Astrocyte (in vitro differentiated cells and primary cell): ENCODE data around the gene ATP9A. TPM values are rescaled to one million over a fixed set of nuclear protein-coding genes. Genes with fewer than 3 reads are reported as not detected.

Experiments
- DNase-seq: peaks from one replicate; pipeline ENCODE4 v3.0.0-alpha.2; 2010; ENCODE audit warnings: low read depth
- FAIRE-seq: peaks from 2 replicates; lab custom pipeline; 2011; peaks lifted over from hg19 to GRCh38; lab: Jason Lieb, UNC
- H2AFZ ChIP-seq: 2 replicates; pipeline ENCODE4 v1.6.0; 2012; ENCODE audit warnings: low read depth, low read length, inconsistent platforms
- H3K27ac ChIP-seq: 2 replicates; pipeline ENCODE4 v1.5.1; 2011; ENCODE audit warnings: low read depth, low read length, inconsistent platforms
- H3K27me3 ChIP-seq: 2 replicates; pipeline ENCODE4 v1.6.0; 2011; ENCODE audit warnings: low read length, inconsistent platforms; ENCODE audit not compliant: insufficient read depth
- H3K36me3 ChIP-seq: 2 replicates; pipeline ENCODE4 v1.5.1; 2011; ENCODE audit warnings: low read length, inconsistent platforms; ENCODE audit not compliant: insufficient read depth
- H3K4me1 ChIP-seq: 2 replicates; pipeline ENCODE4 v1.5.1; 2011; ENCODE audit warnings: low read length, inconsistent platforms; ENCODE audit not compliant: insufficient read depth
- H3K4me2 ChIP-seq: 2 replicates; pipeline ENCODE4 v1.6.0; 2012; ENCODE audit warnings: low read length, inconsistent platforms
- H3K4me3 ChIP-seq: 2 replicates; pipeline ENCODE4 v1.5.1; 2011; ENCODE audit warnings: low read depth, mild to moderate bottlenecking, low read length, inconsistent platforms; ENCODE audit not compliant: insufficient read depth
- H3K79me2 ChIP-seq: 2 replicates; pipeline ENCODE4 v1.6.0; 2012; ENCODE audit warnings: mild to moderate bottlenecking, low read length, inconsistent platforms; ENCODE audit not compliant: insufficient read depth
- H3K9ac ChIP-seq: 2 replicates; pipeline ENCODE4 v1.6.0; 2012; ENCODE audit warnings: mild to moderate bottlenecking, low read length, inconsistent platforms
- H3K9me3 ChIP-seq: 2 replicates; pipeline ENCODE4 v1.5.1; 2012; ENCODE audit warnings: low read depth, mild to moderate bottlenecking, low read length, inconsistent platforms; ENCODE audit not compliant: insufficient read depth
- H4K20me1 ChIP-seq: 2 replicates; pipeline ENCODE4 v1.6.0; 2012; ENCODE audit warnings: low read length, inconsistent platforms; ENCODE audit not compliant: insufficient read depth
- H3K27ac Mint-ChIP-seq: one replicate; pipeline ENCODE4 v1.8.0; 2021; ENCODE audit warnings: mild to moderate bottlenecking, mixed read lengths; ENCODE audit not compliant: unreplicated experiment
- H3K27me3 Mint-ChIP-seq: one replicate; pipeline ENCODE4 v1.8.0; 2021; ENCODE audit warnings: low read depth, mixed read lengths; ENCODE audit not compliant: unreplicated experiment
- H3K36me3 Mint-ChIP-seq: one replicate; pipeline ENCODE4 v1.8.0; 2021; ENCODE audit warnings: low read depth, mixed read lengths; ENCODE audit not compliant: unreplicated experiment
- H3K4me1 Mint-ChIP-seq: one replicate; pipeline ENCODE4 v1.8.0; 2021; ENCODE audit warnings: low read depth, mixed read lengths; ENCODE audit not compliant: unreplicated experiment
- H3K4me3 Mint-ChIP-seq: one replicate; pipeline ENCODE4 v1.8.0; 2021; ENCODE audit warnings: mild to moderate bottlenecking, moderate library complexity, mixed read lengths; ENCODE audit not compliant: unreplicated experiment
- H3K9me3 Mint-ChIP-seq: one replicate; pipeline ENCODE4 v1.8.0; 2021; ENCODE audit warnings: mild to moderate bottlenecking, mixed read lengths; ENCODE audit not compliant: unreplicated experiment
- EZH2 ChIP-seq: IDR thresholded peaks from 2 replicates; pipeline ENCODE4 v1.6.1; 2012; ENCODE audit warnings: mild to moderate bottlenecking, low read length, inconsistent platforms; ENCODE audit not compliant: insufficient read depth
- total RNA-seq: library from RNA; stranded (reverse); gene quantifications from 2 replicates; pipeline ENCODE4 v1.2.1, GENCODE V29; 2021
- TF ChIP-seq, protein P1 (sequence below): IDR thresholded peaks from 2 replicates; pipeline ENCODE4 v1.5.1; 2011; ENCODE audit warnings: low read depth, mild to moderate bottlenecking, inconsistent platforms, low read length, moderate library complexity; ENCODE audit not compliant: insufficient read depth

ATP9A gene
- total RNA-seq, 1 donor from 2014 or later: 12.9 TPM

DNA sequence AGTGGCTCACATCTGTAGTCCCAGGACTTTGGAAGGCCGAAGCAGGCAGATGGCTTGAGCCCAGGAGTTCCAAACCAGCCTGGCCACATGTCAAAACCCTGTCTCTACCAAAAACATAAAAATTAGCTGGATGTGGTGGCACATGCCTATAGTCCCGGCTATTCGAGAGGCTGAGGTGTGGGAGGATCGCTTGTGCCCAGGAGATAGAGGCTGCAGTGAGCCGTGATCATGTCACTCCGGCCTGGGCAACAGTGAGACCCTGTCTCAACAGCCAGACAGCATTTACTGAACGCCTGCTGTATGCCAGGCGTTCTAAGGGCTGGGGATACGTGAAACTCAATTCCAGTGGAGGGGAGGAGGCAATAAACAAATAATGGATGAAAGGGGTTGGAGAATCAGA lies 69.9 kb downstream of the ATP9A start:
- FAIRE-seq (no peak), DNase-seq (no peak)
- Mint-ChIP-seq H3K9me3 (no peaks in the 10 kb centered on the region), H3K27ac (no peak overlapping the region), H3K4me1 (peaks cover 24% of the 10 kb centered on the region), H3K27me3 (peaks cover under 1% of the 10 kb centered on the region), H3K36me3 (peaks cover under 1% of the 10 kb centered on the region), H3K4me3 (no peak overlapping the region)
- Histone ChIP-seq H3K36me3 (no peaks in the 10 kb centered on the region), H3K79me2 (no peaks in the 10 kb centered on the region), H4K20me1 (no peaks in the 10 kb centered on the region), H3K4me2 (no peak overlapping the region), H2AFZ (no peak overlapping the region), H3K9me3 (no peaks in the 10 kb centered on the region), H3K27ac (no peak overlapping the region), H3K4me1 (peaks cover 26% of the 10 kb centered on the region), H3K9ac (no peak overlapping the region), H3K27me3 (no peaks in the 10 kb centered on the region), H3K4me3 (no peak overlapping the region)
- no peak for TF ChIP-seq EZH2
- TF ChIP-seq, protein P1, sequence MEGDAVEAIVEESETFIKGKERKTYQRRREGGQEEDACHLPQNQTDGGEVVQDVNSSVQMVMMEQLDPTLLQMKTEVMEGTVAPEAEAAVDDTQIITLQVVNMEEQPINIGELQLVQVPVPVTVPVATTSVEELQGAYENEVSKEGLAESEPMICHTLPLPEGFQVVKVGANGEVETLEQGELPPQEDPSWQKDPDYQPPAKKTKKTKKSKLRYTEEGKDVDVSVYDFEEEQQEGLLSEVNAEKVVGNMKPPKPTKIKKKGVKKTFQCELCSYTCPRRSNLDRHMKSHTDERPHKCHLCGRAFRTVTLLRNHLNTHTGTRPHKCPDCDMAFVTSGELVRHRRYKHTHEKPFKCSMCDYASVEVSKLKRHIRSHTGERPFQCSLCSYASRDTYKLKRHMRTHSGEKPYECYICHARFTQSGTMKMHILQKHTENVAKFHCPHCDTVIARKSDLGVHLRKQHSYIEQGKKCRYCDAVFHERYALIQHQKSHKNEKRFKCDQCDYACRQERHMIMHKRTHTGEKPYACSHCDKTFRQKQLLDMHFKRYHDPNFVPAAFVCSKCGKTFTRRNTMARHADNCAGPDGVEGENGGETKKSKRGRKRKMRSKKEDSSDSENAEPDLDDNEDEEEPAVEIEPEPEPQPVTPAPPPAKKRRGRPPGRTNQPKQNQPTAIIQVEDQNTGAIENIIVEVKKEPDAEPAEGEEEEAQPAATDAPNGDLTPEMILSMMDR: no peak

DNA sequence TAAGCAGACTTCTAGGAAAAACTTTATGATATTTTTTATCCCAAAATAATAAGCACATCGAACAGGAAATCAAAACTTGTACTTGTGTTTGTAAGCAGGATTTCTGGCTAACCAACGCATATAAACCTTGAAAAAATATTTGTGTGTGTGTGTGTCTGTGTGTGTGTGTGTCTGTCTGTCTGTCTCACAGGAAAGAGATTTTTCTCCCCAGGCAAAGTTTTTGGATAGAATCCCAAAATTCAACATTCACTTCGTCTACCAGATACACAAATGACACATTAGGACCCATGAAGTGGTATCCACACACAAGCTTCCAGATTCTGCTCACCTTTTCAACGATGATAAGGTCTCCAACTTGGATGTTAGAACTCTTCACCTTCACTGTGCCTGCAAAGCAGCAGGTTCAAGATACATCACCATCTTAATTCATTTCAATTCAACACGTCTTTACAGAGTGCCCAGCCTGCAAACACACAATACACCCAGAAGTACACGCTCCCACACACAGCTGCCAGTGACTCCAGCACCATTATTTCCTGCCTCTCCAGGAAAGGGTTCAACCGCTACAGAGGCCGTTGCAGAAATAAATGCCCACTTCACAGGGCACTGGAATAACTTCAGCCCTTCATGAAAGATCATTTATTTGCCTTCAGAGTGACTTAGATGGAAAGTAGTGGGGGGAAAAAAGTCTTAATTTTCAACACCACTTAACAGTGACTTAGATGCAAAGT lies 70.9 kb downstream of the ATP9A start:
- Histone ChIP-seq H2AFZ (peak overlapping the region; percentile 9), H3K9me3 (no peaks in the 10 kb centered on the region), H3K36me3 (no peaks in the 10 kb centered on the region), H3K9ac (peak overlapping the region; percentile 77), H3K79me2 (no peaks in the 10 kb centered on the region), H3K27me3 (no peaks in the 10 kb centered on the region), H3K4me1 (peaks cover 26% of the 10 kb centered on the region), H3K4me3 (no peak overlapping the region), H3K27ac (peak overlapping the region; percentile 83), H4K20me1 (no peaks in the 10 kb centered on the region), H3K4me2 (peak overlapping the region; percentile 83)
- FAIRE-seq: no peak
- H3K27me3 Mint-ChIP-seq: peaks cover 2% of the 10 kb centered on the region
- peak; percentile 25 for DNase-seq
- TF ChIP-seq, protein P1: no peak
- no peak for TF ChIP-seq EZH2
- H3K27ac Mint-ChIP-seq: no peak overlapping the region
- no peaks in the 10 kb centered on the region for H3K9me3 Mint-ChIP-seq
- peaks cover 4% of the 10 kb centered on the region for H3K36me3 Mint-ChIP-seq
- peaks cover 24% of the 10 kb centered on the region for H3K4me1 Mint-ChIP-seq
- no peak overlapping the region for H3K4me3 Mint-ChIP-seq
